ENCODE data around the gene ISCA1. TPM values are rescaled to one million over a fixed set of nuclear protein-coding genes. Genes with fewer than 3 reads are reported as not detected.

ISCA1 gene
- total and polyA plus RNA-seq, 10 of the 15 experiments (the other 5 are each of a cell fraction or from before 2014, with no cell fraction given): 8.9 to 36.0 (median 24.2) TPM

DNA sequence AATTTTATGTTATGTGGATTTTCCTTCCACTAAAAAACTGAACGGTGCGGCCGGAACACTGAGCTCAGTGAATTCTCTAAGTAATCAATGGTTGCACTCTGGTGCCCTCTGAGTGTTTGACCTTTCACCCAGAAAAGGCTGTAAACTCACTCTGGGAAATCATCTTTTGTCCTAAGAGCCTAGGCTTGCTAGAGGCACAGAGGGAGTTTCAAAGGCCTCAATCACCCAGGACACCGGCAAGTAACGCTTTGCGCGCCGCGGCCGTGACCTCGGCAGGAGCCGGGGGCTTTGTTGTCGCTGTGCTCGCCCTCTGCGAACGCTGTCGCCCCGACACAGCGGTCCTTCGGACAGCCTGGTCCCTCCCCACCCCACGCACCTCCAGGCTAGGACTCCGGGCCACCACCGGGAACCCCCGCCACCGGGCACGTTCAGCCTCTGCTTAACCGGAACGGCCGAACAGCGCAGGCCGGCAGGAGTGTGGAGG lies 703 bp downstream of the ISCA1 start:
- Histone ChIP-seq H3K79me2 (ENCODE audit: control insufficient read depth, insufficient read depth, low read length) (peaks cover 23% of the 10 kb centered on the region), H3K4me2 (ENCODE audit: control insufficient read depth, insufficient read depth) (peak overlapping the region; percentile 83), H3K4me3 (peak overlapping the region; percentile 83), H3K4me1 (ENCODE audit: control insufficient read depth, insufficient read depth, low read length) (peaks cover 5% of the 10 kb centered on the region; the same call in 1 of the 2 replicates), H3K9me3 (replicated peaks; ENCODE audit: control insufficient read depth, insufficient read depth, low read length) (no peaks in the 10 kb centered on the region), H2AFZ (ENCODE audit: control insufficient read depth, low read depth, low read length) (peak overlapping the region; percentile 92), H4K20me1 (ENCODE audit: control insufficient read depth, insufficient read depth) (no peaks in the 10 kb centered on the region), H3K27ac (ENCODE audit: control insufficient read depth, insufficient read depth) (peak overlapping the region; percentile 74), H3K9ac (ENCODE audit: control insufficient read depth, insufficient read depth, low read length) (peak overlapping the region; percentile 86), H3K27me3 (replicated peaks in 1 of 2; ENCODE audit: control insufficient read depth in 2 of 2, insufficient read depth in 2 of 2, low read length in 1 of 2) (no peaks in the 10 kb centered on the region), H3K36me3 (ENCODE audit: control insufficient read depth in 2 of 2, insufficient read depth in 2 of 2, low read length in 1 of 2) (peaks cover 0 to 5% of the 10 kb centered on the region in 2 experiments; a peak in 1 of 4 replicates)
- ATAC-seq (no peak; the same call in 2 of the 3 replicates), DNase-seq (ENCODE audit: low read depth, low spot score) (peak; percentile 5), FAIRE-seq (no peak)
- TF ChIP-seq MXI1 (IDR thresholded peaks at IDR 0.05; ENCODE audit: low read depth, low read length) (peak; percentile 78), RFX5 (IDR thresholded peaks at IDR 0.05; ENCODE audit: low read depth, low read length) (no peak), RAD51 (IDR thresholded peaks at IDR 0.05) (no peak), PML (IDR thresholded peaks at IDR 0.05; ENCODE audit: low read length) (no peak), BHLHE40 (IDR thresholded peaks at IDR 0.05; ENCODE audit: borderline replicate concordance in 1 of 2, low read depth in 2 of 2, low read length in 1 of 2) (peak in 1 of 2 experiments; percentile 88; a peak in 2 of 4 replicates), JUND (IDR thresholded peaks at IDR 0.05; ENCODE audit: low read depth, low read length) (no peak), GATAD2B (conservative IDR thresholded peaks at IDR 0.05; ENCODE audit: low read depth) (0 out of 2 replicates have a peak, but pooled peaks have one; percentile 73), MEF2B (IDR thresholded peaks at IDR 0.05; ENCODE audit: partially characterized antibody, poor library complexity, severe bottlenecking) (peak; percentile 79), SMARCA5 (IDR thresholded peaks at IDR 0.05) (peak; percentile 32; the same call in 1 of the 2 replicates), RBBP5 (conservative IDR thresholded peaks at IDR 0.05) (0 out of 2 replicates have a peak, but pooled peaks have one; percentile 32), NFYA (IDR thresholded peaks at IDR 0.05; ENCODE audit: borderline replicate concordance, low read depth, low read length) (no peak), CBX5 (IDR thresholded peaks at IDR 0.05; ENCODE audit: low read depth) (no peak), NR2C1 (IDR thresholded peaks at IDR 0.05) (peak; percentile 56), TAF1 (IDR thresholded peaks at IDR 0.05; ENCODE audit: borderline replicate concordance, low read depth, low read length) (peak; percentile 11; the same call in 1 of the 2 replicates), NBN (IDR thresholded peaks at IDR 0.05) (peak; percentile 40; the same call in 1 of the 2 replicates), PAX5 (IDR thresholded peaks at IDR 0.05; ENCODE audit: borderline replicate concordance, low read depth, low read length) (no peak), NR2F1 (conservative IDR thresholded peaks at IDR 0.05) (peak; percentile 79)
- TF ChIP-seq, protein P1, sequence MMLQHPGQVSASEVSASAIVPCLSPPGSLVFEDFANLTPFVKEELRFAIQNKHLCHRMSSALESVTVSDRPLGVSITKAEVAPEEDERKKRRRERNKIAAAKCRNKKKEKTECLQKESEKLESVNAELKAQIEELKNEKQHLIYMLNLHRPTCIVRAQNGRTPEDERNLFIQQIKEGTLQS (IDR thresholded peaks at IDR 0.05; ENCODE audit: borderline replicate concordance, extremely low read depth, low read depth, low read length): no peak
- TF ChIP-seq, protein P2, sequence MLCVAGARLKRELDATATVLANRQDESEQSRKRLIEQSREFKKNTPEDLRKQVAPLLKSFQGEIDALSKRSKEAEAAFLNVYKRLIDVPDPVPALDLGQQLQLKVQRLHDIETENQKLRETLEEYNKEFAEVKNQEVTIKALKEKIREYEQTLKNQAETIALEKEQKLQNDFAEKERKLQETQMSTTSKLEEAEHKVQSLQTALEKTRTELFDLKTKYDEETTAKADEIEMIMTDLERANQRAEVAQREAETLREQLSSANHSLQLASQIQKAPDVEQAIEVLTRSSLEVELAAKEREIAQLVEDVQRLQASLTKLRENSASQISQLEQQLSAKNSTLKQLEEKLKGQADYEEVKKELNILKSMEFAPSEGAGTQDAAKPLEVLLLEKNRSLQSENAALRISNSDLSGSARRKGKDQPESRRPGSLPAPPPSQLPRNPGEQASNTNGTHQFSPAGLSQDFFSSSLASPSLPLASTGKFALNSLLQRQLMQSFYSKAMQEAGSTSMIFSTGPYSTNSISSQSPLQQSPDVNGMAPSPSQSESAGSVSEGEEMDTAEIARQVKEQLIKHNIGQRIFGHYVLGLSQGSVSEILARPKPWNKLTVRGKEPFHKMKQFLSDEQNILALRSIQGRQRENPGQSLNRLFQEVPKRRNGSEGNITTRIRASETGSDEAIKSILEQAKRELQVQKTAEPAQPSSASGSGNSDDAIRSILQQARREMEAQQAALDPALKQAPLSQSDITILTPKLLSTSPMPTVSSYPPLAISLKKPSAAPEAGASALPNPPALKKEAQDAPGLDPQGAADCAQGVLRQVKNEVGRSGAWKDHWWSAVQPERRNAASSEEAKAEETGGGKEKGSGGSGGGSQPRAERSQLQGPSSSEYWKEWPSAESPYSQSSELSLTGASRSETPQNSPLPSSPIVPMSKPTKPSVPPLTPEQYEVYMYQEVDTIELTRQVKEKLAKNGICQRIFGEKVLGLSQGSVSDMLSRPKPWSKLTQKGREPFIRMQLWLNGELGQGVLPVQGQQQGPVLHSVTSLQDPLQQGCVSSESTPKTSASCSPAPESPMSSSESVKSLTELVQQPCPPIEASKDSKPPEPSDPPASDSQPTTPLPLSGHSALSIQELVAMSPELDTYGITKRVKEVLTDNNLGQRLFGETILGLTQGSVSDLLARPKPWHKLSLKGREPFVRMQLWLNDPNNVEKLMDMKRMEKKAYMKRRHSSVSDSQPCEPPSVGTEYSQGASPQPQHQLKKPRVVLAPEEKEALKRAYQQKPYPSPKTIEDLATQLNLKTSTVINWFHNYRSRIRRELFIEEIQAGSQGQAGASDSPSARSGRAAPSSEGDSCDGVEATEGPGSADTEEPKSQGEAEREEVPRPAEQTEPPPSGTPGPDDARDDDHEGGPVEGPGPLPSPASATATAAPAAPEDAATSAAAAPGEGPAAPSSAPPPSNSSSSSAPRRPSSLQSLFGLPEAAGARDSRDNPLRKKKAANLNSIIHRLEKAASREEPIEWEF (IDR thresholded peaks at IDR 0.05; ENCODE audit: insufficient replicate concordance, low read depth, low read length): peak; percentile 14
- ChIA-PET POLR2A (interaction anchor here (0.5 to 1.3 kb wide), 4 partner anchors 19 to 270 kb away, joined by 3 to 7 read pairs (median 4); no protein-coding TSS in a partner anchor), SMC1A (ENCODE audit: uncharacterized antibody, unreplicated experiment) (interaction anchor here (1.0 to 1.3 kb wide), 3 partner anchors 34 to 69 kb away, joined by 3 to 5 read pairs (median 3); no protein-coding TSS in a partner anchor), CTCF (no interaction called here), RAD21 (ENCODE audit: unreplicated experiment) (no interaction called here)
- in situ Hi-C loops (cut with MboI): loop anchor here (25.0 kb wide), 1 partner anchor 469 kb away; no protein-coding TSS in a partner anchor
- intact Hi-C loops (cut with micrococcal nuclease; ENCODE audit: unreplicated experiment): loop anchor here (2.0 kb wide), 1 partner anchor 69 kb away; no protein-coding TSS in a partner anchor
- no TSS peak for BruUV-seq (replicated peaks)
- under 1% methylated on average over 29 of the region's 31 CpGs for WGBS (ENCODE audit: insufficient coverage, insufficient replicate concordance, low lambda C conversion rate, missing lambda C conversion rate)

All from GM12878 (cell line).